ENCODE measurements around the gene TRPC4AP. TPM values are rescaled to one million over a fixed set of nuclear protein-coding genes. Genes with fewer than 3 reads are reported as not detected.

Gene TRPC4AP
- total RNA-seq, 1 donor from 2014 or later, result 54.1 TPM

GRCh38 chr20:35133735-35134134, 41.1 kb upstream of the TRPC4AP start:
- TF ChIP-seq CTCF (IDR thresholded peaks at IDR 0.05), result no peak
- no peak for DNase-seq (ENCODE audit: low spot score in 2 of 2)
- peaks cover 41 to 45% of the 10 kb centered on the region in 2 donors for H3K36me3 ChIP-seq
- H3K4me1 ChIP-seq, result peaks cover 10 to 17% of the 10 kb centered on the region in 2 donors
- H3K4me3 ChIP-seq, result no peak overlapping the region
- H3K9me3 ChIP-seq, result no peaks in the 10 kb centered on the region
- H3K27ac ChIP-seq, result peak overlapping the region; percentile 85 to 89
- intact Hi-C loops (cut with DNase I), result no loop called here
- no peaks in the 10 kb centered on the region for H3K27me3 ChIP-seq

DNA sequence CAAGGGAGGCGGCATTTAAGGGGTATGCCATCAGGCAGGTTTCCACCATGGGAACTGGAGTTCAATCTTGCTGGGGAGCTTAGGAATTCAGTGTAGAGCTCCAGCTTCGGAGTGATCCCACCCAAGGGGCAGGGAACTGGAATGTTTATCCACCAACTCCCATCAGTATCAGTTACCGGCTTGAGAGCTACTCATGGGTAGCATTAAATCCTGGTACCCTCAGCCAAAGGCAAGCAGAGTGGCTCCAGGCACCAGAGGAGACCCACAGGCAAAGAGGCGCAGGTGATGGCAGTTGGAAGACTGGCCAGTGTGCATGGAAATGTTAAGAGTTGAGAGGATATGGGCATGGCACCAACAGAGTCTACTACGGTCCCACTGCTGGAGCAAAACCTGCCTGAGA, 40.4 kb upstream of the TRPC4AP start:
- Histone ChIP-seq H3K9me3 (no peaks in the 10 kb centered on the region), H3K36me3 (peaks cover 44 to 46% of the 10 kb centered on the region in 2 donors), H3K27me3 (no peaks in the 10 kb centered on the region), H3K27ac (peak overlapping the region; percentile 60 to 85), H3K4me3 (no peak overlapping the region), H3K4me1 (peaks cover 10 to 17% of the 10 kb centered on the region in 2 donors)
- peak in 1 of 2 donors; percentile 52 for DNase-seq (ENCODE audit: low spot score in 2 of 2)
- intact Hi-C loops (cut with DNase I), result no loop called here
- TF ChIP-seq CTCF (IDR thresholded peaks at IDR 0.05), result no peak

DNA sequence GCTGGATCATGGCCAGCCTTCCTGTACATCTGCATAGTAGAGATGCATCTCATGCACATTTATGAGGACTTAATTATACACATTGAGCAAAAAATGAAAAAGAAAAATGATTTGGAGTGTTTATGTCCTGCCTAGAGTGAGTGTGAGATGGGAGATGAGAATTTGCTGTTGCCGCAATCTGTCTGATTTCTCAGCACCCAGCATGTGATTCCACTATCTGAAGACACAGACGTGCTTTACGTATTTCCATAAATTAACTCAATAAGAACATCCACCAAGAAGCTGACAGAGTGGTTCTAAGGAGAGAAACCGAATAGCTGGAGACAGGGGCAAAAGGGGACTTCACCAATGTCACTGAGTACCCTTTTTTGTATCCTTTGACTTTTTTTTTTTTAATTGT, 39.3 kb upstream of the TRPC4AP start:
- no peaks in the 10 kb centered on the region for H3K27me3 ChIP-seq
- no peak for DNase-seq (ENCODE audit: low spot score in 2 of 2)
- no peaks in the 10 kb centered on the region for H3K9me3 ChIP-seq
- no peak overlapping the region for H3K4me3 ChIP-seq
- intact Hi-C loops (cut with DNase I), result no loop called here
- H3K4me1 ChIP-seq, result peaks cover 10 to 17% of the 10 kb centered on the region in 2 donors
- peaks cover 41 to 48% of the 10 kb centered on the region in 2 donors for H3K36me3 ChIP-seq
- no peak for TF ChIP-seq CTCF (IDR thresholded peaks at IDR 0.05)
- no peak overlapping the region for H3K27ac ChIP-seq

DNA sequence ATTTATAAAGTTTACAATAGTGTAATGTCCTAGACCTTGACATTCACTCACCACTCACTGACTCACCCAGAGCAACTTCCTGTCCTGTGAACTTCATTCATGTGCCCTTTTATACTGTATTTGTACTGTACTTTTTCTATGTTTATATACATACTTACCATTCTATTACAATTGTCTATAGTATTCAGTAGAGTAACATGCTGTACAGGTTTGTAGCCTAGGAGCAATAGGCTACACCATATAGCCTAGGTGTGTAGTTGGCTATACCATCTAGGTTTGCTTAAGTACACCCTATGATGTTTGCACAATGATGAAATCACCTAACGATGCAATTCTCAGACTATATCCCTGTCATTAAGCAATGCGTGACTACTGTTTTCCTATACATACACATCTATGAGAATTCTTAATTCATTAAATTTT, 37.1 kb upstream of the TRPC4AP start:
- H3K9me3 ChIP-seq, result no peaks in the 10 kb centered on the region
- DNase-seq (ENCODE audit: low spot score in 2 of 2), result no peak
- H3K4me1 ChIP-seq, result peaks cover 3 to 8% of the 10 kb centered on the region in 2 donors
- H3K27me3 ChIP-seq, result no peaks in the 10 kb centered on the region
- H3K27ac ChIP-seq, result no peak overlapping the region
- no peak overlapping the region for H3K4me3 ChIP-seq
- intact Hi-C loops (cut with DNase I), result no loop called here
- peaks cover 56 to 58% of the 10 kb centered on the region in 2 donors for H3K36me3 ChIP-seq
- no peak for TF ChIP-seq CTCF (IDR thresholded peaks at IDR 0.05)

- Histone ChIP-seq H3K4me3 (no peak overlapping the region), H3K36me3 (peaks cover 59 to 79% of the 10 kb centered on the region in 2 donors), H3K27me3 (no peaks in the 10 kb centered on the region), H3K27ac (no peak overlapping the region), H3K9me3 (no peaks in the 10 kb centered on the region), H3K4me1 (no peaks in the 10 kb centered on the region)
- intact Hi-C loops (cut with DNase I), result no loop called here
- TF ChIP-seq CTCF (IDR thresholded peaks at IDR 0.05), result no peak
- DNase-seq (ENCODE audit: low spot score in 2 of 2), result no peak
Observed at GRCh38 chr20:35125753-35126152, 33.1 kb upstream of the TRPC4AP start.

All from ascending aorta (tissue), 2 donors.